A549 (cell line): ENCODE measurements around the gene PLCL1. TPM values are rescaled to one million over a fixed set of nuclear protein-coding genes. Genes with fewer than 3 reads are reported as not detected.

Experiments
- ATAC-seq, 2 experiments: fragments of 200-7000 bp in 1 of 2; fragments of >200 bp in 1 of 2; cut with Nextera tagmentation in 1 of 2; cut with Tn5 transposase in 1 of 2; 3 replicates each; pipeline versions ENCODE4 v1.8.0 to v1.9.1; 2018 to 2020; ENCODE audit warnings: mild to moderate bottlenecking in 1 of 2, moderate library complexity in 1 of 2
- CTCF ChIA-PET: fragments of 300-600 bp; sonication (Branson Sonifier 250); formaldehyde crosslinking; extraction: SDS; loops from one replicate; lab custom pipeline; 2021; ENCODE audit warnings: antibody characterized with exemption, inconsistent platforms; lab: Yijun Ruan, JAX
- POLR2A ChIA-PET: fragments of 350-600 bp; formaldehyde crosslinking; extraction: SDS; loops from one replicate; lab custom pipeline; 2021; ENCODE audit warnings: antibody characterized with exemption, inconsistent platforms; lab: Yijun Ruan, JAX
- DNase-seq, 2 experiments: peaks; one replicate each; pipeline versions ENCODE4 v3.0.0 to v3.0.0-alpha.2; 2011 to 2016; ENCODE audit warnings: low read depth in 1 of 2, low spot score in 1 of 2
- FAIRE-seq: peaks from 2 replicates; lab custom pipeline; 2011; peaks lifted over from hg19 to GRCh38; lab: Jason Lieb, UNC
- H3K27ac ChIP-seq, 2 experiments: fragments of >200 bp; sonication (Bioruptor Twin); formaldehyde crosslinking; 3 replicates each; pipeline ENCODE4 v1.5.1; 2016 to 2017
- H3K4me1 ChIP-seq: fragments of >200 bp; sonication (Bioruptor Twin); formaldehyde crosslinking; 3 replicates; pipeline ENCODE4 v1.6.1; 2016
- H3K4me2 ChIP-seq: fragments of >200 bp; sonication (Bioruptor Twin); formaldehyde crosslinking; 3 replicates; pipeline ENCODE4 v1.6.1; 2016
- H3K4me3 ChIP-seq: fragments of >200 bp; sonication (Bioruptor Twin); formaldehyde crosslinking; 3 replicates; pipeline ENCODE4 v1.5.1; 2016
- H3K9me3 ChIP-seq: fragments of >200 bp; sonication (Bioruptor Twin); formaldehyde crosslinking; 3 replicates; pipeline ENCODE4 v1.6.1; 2016
- BHLHE40 ChIP-seq: IDR thresholded peaks from 2 replicates; pipeline ENCODE4 v1.6.1; 2012; ENCODE audit warnings: low read depth, low read length, inconsistent platforms
- CBX2 ChIP-seq: fragments of 200-600 bp; sonication (generic); IDR thresholded peaks from 2 replicates; pipeline ENCODE4 v1.6.1; 2016; ENCODE audit warnings: low read depth, mild to moderate bottlenecking, borderline replicate concordance
- CBX8 ChIP-seq: fragments of 200-600 bp; sonication (generic); IDR thresholded peaks from 2 replicates; pipeline ENCODE4 v1.6.1; 2016
- CHD4 ChIP-seq: fragments of 200-600 bp; sonication (generic); IDR thresholded peaks from 2 replicates; pipeline ENCODE4 v1.6.1; 2016; ENCODE audit warnings: antibody characterized with exemption, mild to moderate bottlenecking, borderline replicate concordance
- EHF ChIP-seq: fragments of 250-450 bp; sonication (Bioruptor Pico); IDR thresholded peaks from 2 replicates; pipeline ENCODE4 v1.5.0; 2020; ENCODE audit warnings: mild to moderate bottlenecking
- EHMT2 ChIP-seq: fragments of 200-600 bp; sonication (generic); IDR thresholded peaks from 2 replicates; pipeline ENCODE4 v1.6.1; 2016; ENCODE audit warnings: antibody characterized with exemption, low read depth, mild to moderate bottlenecking, moderate library complexity
- FOSB ChIP-seq: fragments of 250-450 bp; sonication (Bioruptor Pico); IDR thresholded peaks from 2 replicates; pipeline ENCODE4 v1.5.0; 2020; ENCODE audit warnings: mild to moderate bottlenecking, moderate library complexity
- FOSL2 ChIP-seq, 2 experiments: fragments of 450-650 bp in 1 of 2; fragments of >200 bp in 1 of 2; sonication (Bioruptor Twin) in 1 of 2; formaldehyde crosslinking; IDR thresholded peaks; 2 replicates each; pipeline versions ENCODE4 v1.5.0 to v1.6.1; 2016 to 2020; ENCODE audit warnings: mild to moderate bottlenecking in 1 of 2, moderate library complexity in 1 of 2
- GATA3 ChIP-seq: IDR thresholded peaks from 2 replicates; pipeline ENCODE4 v1.6.1; 2012; ENCODE audit warnings: borderline replicate concordance
- HOXA7 ChIP-seq: fragments of 250-450 bp; sonication (Bioruptor Pico); IDR thresholded peaks from 2 replicates; pipeline ENCODE4 v1.5.0; 2020; ENCODE audit warnings: mild to moderate bottlenecking, moderate library complexity
- HOXB13 ChIP-seq: fragments of 250-450 bp; sonication (Bioruptor Pico); IDR thresholded peaks from 2 replicates; pipeline ENCODE4 v1.5.0; 2020; ENCODE audit warnings: low read depth, mild to moderate bottlenecking, moderate library complexity
- JUN ChIP-seq, 2 experiments: fragments of >200 bp; sonication (Bioruptor Twin); formaldehyde crosslinking; IDR thresholded peaks; 2 replicates in 1 of 2; 3 replicates in 1 of 2; pipeline ENCODE4 v1.6.1; 2016 to 2017
- JUNB ChIP-seq: fragments of >200 bp; sonication (Bioruptor Twin); formaldehyde crosslinking; IDR thresholded peaks from 2 replicates; pipeline ENCODE4 v1.6.1; 2016
- MAZ ChIP-seq: fragments of 150-350 bp; IDR thresholded peaks from 2 replicates; pipeline ENCODE4 v1.6.1; 2014; ENCODE audit warnings: antibody characterized with exemption, low read depth, low read length, borderline replicate concordance
- NFE2L2 ChIP-seq: fragments of 150-350 bp; conservative IDR thresholded peaks from 2 replicates; pipeline ENCODE4 v1.6.1; 2014; ENCODE audit warnings: low read length
- NR3C1 ChIP-seq: fragments of >200 bp; sonication (Bioruptor Twin); formaldehyde crosslinking; IDR thresholded peaks from 3 replicates; pipeline ENCODE4 v1.6.1; 2017
- RAD21 ChIP-seq, 2 experiments: fragments of >200 bp in 1 of 2; sonication (Bioruptor Twin) in 1 of 2; formaldehyde crosslinking in 1 of 2; IDR thresholded peaks in 1 of 2; conservative IDR thresholded peaks in 1 of 2; 2 replicates in 1 of 2; 3 replicates in 1 of 2; pipeline ENCODE4 v1.6.1; 2012 to 2018; ENCODE audit warnings: inconsistent platforms in 1 of 2
- RFX5 ChIP-seq: fragments of 450-650 bp; IDR thresholded peaks from 2 replicates; pipeline ENCODE4 v1.7.1; 2014; ENCODE audit warnings: antibody characterized with exemption, mild to moderate bottlenecking, moderate library complexity
- SREBF2 ChIP-seq: fragments of 450-650 bp; IDR thresholded peaks from 2 replicates; pipeline ENCODE4 v1.6.1; 2014; ENCODE audit warnings: mild to moderate bottlenecking, moderate library complexity
- TFCP2L1 ChIP-seq: fragments of 250-450 bp; sonication (Bioruptor Pico); IDR thresholded peaks from 2 replicates; pipeline ENCODE4 v1.5.0; 2021; ENCODE audit warnings: mild to moderate bottlenecking
- TP53 ChIP-seq: fragments of 250-450 bp; sonication (Bioruptor Pico); IDR thresholded peaks from 2 replicates; pipeline ENCODE4 v1.5.0; 2021; ENCODE audit warnings: mild to moderate bottlenecking, moderate library complexity
- WGBS: methylation state at CpG from one replicate; pipeline ENCODE4 v1.1.6; 2017; ENCODE audit errors: missing lambda C conversion rate; 5-methylcytosine and 5-hydroxymethylcytosine counted together
- polyA plus RNA-seq, 4 experiments: library from polyadenylated mRNA; depleted of rRNA in 3 of 4; stranded (reverse); fragments of >200 nt; fragmentation: RNase III in 1 of 4; extraction: RNeasy Plus Mini Kit Qiagen cat#74134 plus additional on column Dnase treatment in 1 of 4; gene quantifications; 2 replicates in 3 of 4; 3 replicates in 1 of 4; pipeline ENCODE4 v1.2.3, GENCODE V29; 2011 to 2017
- TF ChIP-seq, protein P1 (sequence below): IDR thresholded peaks from 2 replicates; pipeline ENCODE4 v1.6.1; 2012
- TF ChIP-seq, protein P2 (sequence below): fragments of >200 bp; sonication (Bioruptor Twin); formaldehyde crosslinking; IDR thresholded peaks from 2 replicates; pipeline ENCODE4 v1.6.1; 2016
- TF ChIP-seq, protein P3 (sequence below): fragments of 450-650 bp; IDR thresholded peaks from 2 replicates; pipeline ENCODE4 v1.6.1; 2014; ENCODE audit warnings: antibody characterized with exemption

Gene PLCL1
- polyA plus RNA-seq, 2 of the 4 experiments (the other 2 are of a cell fraction) = 0.03 TPM

DNA sequence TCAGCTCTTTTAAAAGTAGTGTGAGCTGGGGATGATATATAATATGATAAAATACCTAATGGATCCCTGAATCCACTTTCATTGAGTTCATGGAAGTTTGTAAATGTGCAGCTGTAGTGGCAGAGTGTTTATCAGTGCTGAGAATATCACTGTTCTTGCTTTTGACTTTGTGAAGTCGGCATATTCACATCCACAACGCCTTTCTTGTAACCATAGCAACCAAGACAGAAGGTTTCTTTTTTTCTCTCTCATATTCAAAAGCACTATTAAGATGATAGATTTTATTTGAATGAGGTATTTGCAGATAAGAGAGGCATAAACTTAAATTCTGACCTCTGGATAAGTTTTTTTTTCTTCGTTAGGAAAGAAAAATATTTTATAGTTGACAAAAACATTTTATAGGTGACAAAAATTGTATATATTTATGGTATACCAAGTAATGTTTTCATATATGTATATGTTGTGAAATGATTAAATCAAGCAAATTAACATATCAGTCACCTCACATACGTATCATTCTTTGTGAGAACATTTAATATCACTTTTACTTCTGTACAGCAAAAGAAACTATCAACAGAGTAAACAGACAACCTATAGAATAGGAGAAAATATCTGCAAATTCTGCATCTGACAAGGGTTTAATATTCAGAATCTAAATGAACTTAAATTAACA, 130.0 kb downstream of the PLCL1 start:
- ChIA-PET CTCF (no interaction called here), POLR2A (no interaction called here)
- 2% methylated on average over 4 of the region's 4 CpGs for WGBS
- H3K4me1 ChIP-seq = no peaks in the 10 kb centered on the region
- no peaks in the 10 kb centered on the region for H3K9me3 ChIP-seq
- no peak overlapping the region for H3K4me2 ChIP-seq
- H3K4me3 ChIP-seq = no peak overlapping the region
- TF ChIP-seq EHF (CRISPR knock-in tag) (no peak), FOSL2 (IDR thresholded peaks at IDR 0.05) (no peak), FOSL2 (CRISPR knock-in tag; IDR thresholded peaks at IDR 0.05) (no peak), JUNB (no peak), EHMT2 (no peak), MAZ (no peak), HOXB13 (no peak), BHLHE40 (no peak), FOSB (CRISPR knock-in tag) (no peak), JUN (IDR thresholded peaks at IDR 0.05) (no peak), CHD4 (no peak), HOXA7 (CRISPR knock-in tag) (no peak), GATA3 (no peak), TFCP2L1 (CRISPR knock-in tag) (no peak), NR3C1 (no peak), RAD21 (conservative IDR thresholded peaks at IDR 0.05 in 1 of 2, IDR thresholded peaks at IDR 0.05 in 1 of 2) (no peak)
- TF ChIP-seq, protein P1, sequence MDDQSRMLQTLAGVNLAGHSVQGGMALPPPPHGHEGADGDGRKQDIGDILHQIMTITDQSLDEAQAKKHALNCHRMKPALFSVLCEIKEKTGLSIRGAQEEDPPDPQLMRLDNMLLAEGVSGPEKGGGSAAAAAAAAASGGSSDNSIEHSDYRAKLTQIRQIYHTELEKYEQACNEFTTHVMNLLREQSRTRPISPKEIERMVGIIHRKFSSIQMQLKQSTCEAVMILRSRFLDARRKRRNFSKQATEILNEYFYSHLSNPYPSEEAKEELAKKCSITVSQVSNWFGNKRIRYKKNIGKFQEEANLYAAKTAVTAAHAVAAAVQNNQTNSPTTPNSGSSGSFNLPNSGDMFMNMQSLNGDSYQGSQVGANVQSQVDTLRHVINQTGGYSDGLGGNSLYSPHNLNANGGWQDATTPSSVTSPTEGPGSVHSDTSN = no peak
- ATAC-seq (no peak), DNase-seq (no peak), FAIRE-seq (no peak)
- H3K27ac ChIP-seq = no peak overlapping the region

DNA sequence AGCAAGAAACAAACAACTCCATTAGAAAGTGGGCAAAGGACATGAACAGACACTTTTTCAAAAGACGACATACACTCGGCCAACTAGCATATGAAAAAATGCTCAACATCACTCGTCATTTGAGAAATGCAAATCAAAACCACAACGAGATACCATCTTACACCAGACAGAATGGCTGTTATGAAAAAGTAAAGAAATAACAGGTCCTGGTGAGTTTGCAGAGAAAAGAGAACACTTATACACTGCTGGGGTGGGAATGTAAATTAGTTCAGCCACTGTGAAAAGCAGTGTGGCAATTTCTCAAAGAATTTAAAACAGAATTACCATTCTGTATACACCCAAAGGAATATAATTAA, 130.5 kb downstream of the PLCL1 start:
- no peak for DNase-seq
- Histone ChIP-seq H3K4me1 (no peaks in the 10 kb centered on the region), H3K4me2 (no peak overlapping the region), H3K9me3 (no peaks in the 10 kb centered on the region), H3K27ac (no peak overlapping the region), H3K4me3 (no peak overlapping the region)
- WGBS = 14% methylated on average over 4 of the region's 4 CpGs
- ATAC-seq = no peak
- POLR2A ChIA-PET = no interaction called here
- CTCF ChIA-PET = no interaction called here
- TF ChIP-seq, protein P1 = no peak
- TF ChIP-seq, protein P2, sequence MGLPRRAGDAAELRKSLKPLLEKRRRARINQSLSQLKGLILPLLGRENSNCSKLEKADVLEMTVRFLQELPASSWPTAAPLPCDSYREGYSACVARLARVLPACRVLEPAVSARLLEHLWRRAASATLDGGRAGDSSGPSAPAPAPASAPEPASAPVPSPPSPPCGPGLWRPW = no peak
- TF ChIP-seq FOSL2 (IDR thresholded peaks at IDR 0.05) (no peak), FOSL2 (CRISPR knock-in tag; IDR thresholded peaks at IDR 0.05) (no peak), MAZ (no peak), SREBF2 (no peak), RFX5 (no peak), NFE2L2 (no peak), CBX2 (no peak), EHF (CRISPR knock-in tag) (no peak), TP53 (CRISPR knock-in tag) (no peak), HOXA7 (CRISPR knock-in tag) (no peak), CBX8 (no peak)
- TF ChIP-seq, protein P3, sequence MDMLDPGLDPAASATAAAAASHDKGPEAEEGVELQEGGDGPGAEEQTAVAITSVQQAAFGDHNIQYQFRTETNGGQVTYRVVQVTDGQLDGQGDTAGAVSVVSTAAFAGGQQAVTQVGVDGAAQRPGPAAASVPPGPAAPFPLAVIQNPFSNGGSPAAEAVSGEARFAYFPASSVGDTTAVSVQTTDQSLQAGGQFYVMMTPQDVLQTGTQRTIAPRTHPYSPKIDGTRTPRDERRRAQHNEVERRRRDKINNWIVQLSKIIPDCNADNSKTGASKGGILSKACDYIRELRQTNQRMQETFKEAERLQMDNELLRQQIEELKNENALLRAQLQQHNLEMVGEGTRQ = no peak
- FAIRE-seq = no peak
